ENCODE results near the gene NCLN.
"Not testable (repeated sequence)": the region's sequence is repeated elsewhere in the genome, so short reads cannot be mapped to it uniquely, and the experiment has no call there.

Gene NCLN

DNA sequence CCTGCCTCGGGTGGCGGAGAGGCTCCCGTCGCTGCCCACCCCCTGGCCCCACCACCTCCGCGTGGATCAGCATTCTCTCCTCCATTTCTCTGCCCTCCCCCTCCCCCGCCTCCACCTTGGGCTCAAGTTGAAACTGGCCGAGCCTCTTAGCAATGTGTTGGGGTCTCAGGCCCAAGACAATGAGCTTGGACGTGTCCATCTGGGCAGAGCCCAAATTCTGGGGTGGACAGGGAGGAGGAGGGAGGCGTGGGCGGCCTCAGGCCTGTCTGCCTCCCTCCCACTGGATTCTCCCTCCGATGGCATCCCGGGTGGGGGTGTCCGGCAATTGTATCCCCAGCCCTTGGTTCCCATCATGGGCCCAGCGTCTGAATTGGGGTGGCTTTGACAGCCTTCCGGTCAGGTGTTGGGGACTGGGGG is 40.0 kb downstream of the NCLN start:
- no peak for DNase-seq (ENCODE audit: low read depth)

DNA sequence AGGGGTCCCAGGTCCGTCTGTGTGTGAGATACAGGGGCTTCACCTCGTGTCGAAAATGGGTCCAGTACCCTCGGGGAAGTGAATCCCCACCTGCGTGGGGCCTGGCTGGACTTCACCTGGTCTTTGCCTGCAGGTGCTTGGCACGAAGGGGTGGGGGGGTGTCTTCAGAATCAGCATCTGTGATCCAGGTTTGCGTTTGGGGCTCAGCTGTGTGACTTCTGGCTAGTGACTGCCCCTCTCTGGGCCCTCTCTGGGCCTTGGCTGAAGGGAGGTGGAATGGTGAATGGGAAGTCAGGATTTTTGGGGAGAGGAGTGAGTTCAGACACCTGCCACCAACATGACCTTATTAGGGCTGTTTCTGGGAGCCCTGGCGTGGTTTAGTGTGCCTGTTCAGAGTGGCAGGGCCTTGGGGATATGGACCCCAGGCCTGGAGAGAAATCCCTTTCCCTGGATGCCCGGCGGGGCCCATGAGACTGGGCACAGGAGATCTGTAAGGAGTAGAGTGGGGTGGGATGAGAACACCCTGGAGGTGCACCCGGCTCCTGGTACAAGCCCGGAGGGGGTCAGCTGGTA is 41.4 kb downstream of the NCLN start:
- no peak for DNase-seq (ENCODE audit: low read depth)

DNA sequence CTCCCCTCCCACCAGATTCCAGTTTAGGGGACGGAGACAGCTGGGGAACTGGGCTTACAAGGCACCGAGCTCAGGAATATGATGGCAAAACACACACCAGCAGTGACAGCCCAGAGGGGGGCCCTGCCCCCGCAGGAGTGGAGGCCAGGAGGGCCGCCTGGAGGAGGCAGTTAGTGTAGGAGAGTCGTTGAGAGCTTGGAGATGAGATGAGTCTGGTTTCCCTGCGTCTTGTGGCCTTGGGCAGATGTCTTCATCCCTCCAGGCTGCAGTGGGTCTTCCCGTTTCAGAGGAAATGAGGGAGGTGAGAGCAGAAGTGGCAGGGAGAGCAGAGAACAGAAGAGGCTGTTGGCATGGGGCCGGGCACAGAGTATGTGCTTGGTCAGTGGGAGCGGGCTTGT is 43.6 kb downstream of the NCLN start:
- no peak for DNase-seq (ENCODE audit: low read depth)

DNA sequence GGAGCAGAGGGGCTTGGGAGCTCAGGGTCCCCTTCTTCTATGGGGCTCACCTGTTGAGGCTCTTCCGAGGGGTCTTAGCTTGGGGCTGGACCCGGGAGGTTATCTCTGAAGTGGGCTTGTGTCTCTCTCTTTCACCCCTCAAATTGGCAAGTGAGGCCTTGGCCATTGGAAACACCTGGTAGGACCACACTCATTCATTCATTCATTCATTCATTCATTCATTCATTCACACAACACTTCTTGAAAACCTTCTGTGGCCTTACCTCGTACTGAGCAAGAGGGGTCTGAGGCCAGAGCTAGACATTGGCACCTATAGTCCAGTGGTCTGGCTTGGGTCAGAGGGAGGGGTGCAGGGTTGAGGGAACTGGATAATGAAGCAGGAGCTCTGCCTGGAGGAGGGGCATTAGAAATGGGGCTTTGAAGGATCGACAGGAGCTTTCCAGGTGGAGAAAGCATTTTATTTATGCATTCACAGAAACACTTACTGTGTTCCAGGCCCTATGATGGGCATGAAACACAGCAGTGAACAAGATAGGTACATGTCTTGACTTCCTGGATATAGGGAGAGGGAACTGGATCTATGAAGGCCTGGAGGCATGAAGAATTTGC is 44.3 kb downstream of the NCLN start:
- no peak for DNase-seq (ENCODE audit: low read depth)

DNA sequence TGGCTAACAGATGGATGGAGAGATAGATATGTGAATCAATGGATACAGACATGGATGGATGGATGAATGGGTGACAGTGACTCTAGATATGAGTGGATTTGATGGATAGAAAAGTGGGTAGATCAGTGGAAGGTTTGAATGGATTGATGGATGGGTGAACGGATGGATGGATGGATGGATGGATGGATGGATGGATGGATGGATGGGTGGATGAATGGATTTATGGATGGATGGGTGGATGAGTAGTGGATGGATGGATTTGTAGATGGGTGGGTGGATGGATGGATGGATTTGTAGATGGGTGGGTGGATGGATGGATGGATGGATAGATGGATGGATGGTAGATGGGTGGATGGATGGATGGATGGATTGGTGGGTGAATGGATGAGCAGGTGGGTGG is 45.6 kb downstream of the NCLN start:
- no peak for DNase-seq (ENCODE audit: low read depth)

DNA sequence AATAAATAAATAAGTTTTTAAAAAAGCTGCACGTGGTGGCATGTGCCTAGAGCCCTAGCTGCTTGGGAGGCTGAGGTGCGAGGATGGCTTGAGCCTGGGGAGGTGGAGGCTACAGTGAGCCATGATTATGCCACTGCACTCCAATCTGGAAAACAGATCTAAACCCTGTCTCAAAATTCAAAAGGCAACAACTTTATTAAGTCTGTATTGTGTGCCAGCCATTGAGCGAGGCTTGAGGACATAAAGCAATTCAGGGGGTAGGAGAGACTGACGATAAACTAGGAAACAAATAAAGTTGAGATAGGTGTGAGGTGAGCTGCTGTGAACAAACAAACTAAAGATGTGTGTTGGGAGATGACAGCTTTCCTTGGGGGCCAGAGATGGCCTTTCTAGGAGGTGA is 47.4 kb downstream of the NCLN start:
- no peak for DNase-seq (ENCODE audit: low read depth)

DNA sequence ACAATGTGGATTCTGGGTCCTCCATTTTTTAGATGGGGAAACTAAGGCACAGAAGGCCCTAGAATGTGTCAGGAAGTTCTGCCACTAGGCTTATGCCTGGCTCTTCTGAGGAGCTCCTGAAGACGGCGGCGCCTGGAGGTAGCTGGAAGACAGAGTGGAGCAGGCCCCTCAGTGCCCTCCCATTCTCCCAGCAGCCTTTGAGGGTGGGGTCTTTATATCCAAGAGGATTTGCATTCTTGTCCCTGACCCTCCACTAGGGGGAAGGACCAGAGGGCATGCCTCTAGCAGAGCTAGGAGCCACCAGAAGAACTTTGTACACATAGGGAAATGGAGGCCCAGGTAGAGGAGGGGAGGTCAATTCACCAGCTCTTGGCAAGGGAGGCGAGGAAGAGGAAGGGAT is 48.1 kb downstream of the NCLN start:
- no peak for DNase-seq (ENCODE audit: low read depth)

DNA sequence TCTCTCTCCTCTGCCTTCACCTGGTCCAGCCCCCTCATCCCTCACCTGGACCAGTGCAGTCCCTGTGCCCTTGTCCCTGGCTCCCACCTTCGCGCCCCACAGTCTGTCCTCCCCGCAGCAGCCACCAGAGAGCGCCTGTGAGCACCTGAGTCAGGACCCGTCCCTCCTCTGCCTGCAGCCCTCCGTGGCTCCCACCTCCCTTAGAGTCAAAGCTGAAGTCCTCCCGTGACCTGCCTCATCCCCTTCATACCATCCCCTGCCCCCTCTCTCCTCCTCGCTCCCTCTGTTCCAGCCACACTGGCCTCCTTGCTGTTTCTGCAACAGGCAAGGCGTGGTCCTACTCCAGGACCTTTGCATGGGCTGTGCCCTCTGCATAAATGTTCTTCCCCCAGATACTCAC is 49.1 kb downstream of the NCLN start:
- DNase-seq (ENCODE audit: low read depth), result no peak

DNA sequence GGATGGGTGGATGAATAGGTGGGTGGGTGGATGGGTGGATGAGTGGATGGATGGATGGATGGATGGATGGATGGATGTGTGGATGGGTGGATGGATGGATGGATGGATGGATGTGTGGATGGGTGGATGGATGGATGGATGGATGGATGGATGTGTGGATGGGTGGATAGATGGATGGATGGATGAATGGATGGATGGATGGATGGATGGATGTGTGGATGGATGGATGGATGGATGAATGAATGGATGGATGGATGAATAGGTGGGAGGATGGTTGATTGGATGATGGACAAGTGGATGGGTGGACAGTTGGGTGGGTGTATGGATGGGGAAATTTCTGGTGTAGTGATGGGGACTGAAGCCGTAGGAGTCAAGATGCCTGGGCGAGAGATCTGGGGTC is 49.9 kb downstream of the NCLN start:
- DNase-seq (ENCODE audit: low read depth), result not testable (repeated sequence)

DNA sequence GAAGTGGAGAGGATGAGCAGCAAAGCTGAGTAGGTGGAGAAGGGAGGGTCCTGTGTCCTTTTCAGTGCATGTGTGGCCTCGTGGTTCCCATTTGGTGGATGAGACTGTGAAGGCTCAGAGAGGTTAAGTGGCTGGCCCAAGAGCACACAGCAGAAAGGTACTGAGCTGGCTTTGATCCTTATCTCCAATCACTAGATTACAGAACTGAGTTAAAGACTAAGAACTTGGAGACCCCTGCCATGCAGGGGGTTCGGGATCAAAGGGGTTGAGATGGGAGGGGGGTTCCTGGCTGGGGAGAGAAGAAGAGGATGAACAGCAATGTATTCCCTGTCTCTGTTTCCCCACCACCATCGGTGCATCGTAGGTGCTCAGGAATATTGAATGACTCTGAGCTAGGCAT is 50.5 kb downstream of the NCLN start:
- no peak for DNase-seq (ENCODE audit: low read depth)

DNA sequence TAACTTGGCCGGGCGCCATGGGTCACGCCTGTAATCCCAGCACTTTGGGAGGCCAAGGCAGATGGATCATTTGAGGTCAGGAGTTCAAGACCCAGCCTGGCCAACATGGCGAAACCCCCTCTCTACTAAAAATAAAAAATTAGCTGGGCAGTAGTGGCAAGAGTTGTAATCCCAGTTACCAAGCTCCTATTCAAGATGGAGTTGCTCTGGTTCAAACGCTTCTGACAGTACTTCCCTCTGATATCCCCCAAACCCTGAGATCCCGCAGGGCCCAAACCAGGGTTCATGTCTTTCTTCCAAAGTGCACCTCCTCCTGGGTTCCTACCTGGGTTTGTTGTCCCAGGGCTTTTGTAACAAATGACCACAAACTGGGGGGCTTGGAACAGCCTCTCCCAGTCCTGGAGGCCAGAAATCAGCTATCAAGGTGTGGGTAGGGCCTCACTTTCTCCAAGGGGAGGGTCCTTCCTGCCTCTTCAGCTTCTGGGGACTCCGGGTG is 52.4 kb downstream of the NCLN start:
- DNase-seq (ENCODE audit: low read depth), result no peak

DNA sequence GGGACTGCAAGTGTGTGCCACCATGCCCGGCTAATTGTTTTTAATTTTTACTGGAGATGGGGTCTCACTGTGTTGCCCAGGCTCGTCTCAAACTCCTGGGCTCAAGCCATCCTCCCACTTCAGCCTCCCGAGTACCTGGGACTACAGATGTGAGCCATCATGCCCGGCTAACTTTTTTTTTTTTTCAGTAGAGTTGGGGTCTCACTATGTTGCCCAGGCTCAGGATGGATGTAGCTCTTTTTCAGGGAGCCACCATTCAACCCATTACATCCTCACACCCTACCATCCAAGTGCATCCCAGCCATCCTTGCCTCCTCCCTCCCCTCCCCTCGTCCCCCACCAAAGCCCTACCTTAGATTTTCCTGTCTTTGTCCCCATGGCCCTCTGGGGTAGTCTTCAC is 53.6 kb downstream of the NCLN start:
- no peak for DNase-seq (ENCODE audit: low read depth)

DNA sequence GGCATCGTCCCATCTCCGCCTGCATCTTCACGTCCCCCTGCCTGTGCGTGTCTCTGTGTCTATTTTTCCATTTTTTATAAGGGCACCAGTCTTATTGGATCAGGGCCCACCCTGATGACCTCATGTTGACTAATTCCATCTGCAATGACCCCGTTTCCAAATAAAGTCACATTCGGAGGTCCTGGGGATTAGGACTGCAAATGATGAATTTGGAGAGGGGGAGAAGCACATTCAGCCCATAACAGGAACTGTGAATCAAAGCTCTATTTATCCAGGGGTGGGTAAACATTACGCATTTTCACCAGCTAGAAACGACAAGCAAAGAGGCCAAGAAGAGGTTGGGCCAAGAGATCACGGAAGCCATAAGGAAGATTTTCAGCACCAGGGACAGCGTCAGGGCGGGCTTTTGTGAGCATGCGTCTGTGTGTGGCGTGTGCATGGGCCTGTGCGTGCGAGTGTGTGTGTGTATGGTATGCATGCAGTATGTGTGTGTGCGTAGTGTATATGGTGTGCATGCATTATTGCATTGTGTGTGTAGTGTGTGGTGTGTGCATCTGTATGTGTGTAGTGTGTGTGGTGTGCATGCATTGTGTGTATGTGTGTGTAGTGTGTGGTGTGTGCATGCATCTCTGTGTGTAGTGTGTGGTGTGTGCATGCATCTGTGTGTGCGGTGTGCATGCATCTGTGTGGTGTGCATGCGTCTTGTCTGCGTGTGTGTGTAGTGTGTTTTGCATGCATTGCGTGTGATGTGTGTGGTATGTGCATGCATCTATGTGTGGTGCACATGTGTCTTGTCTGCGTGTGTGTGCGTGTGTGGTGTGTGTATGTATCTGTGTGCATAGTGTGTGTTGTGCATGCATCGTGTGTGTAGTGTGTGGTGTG is 58.3 kb downstream of the NCLN start:
- no peak for DNase-seq (ENCODE audit: low read depth)

DNA sequence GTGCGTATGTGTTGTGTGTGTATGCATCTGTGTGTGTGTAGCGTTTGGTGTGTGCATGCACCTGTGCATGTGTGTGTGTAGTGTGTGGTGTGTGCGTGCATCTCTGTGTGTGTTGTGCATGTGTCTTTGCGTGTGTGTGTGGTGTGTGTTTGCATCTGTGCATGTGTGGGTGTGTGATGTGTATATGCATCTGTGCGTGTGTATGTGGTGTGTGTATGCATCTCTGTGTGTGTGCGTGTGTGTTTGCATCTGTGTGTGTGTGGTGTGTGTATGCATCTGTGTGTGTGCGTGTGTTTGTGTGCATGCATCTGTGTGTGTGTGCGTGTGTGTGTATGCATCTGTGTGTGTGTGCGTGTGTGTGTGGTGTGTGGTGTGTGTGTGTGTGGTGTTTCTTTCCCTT is 59.3 kb downstream of the NCLN start:
- DNase-seq (ENCODE audit: low read depth), result no peak

DNA sequence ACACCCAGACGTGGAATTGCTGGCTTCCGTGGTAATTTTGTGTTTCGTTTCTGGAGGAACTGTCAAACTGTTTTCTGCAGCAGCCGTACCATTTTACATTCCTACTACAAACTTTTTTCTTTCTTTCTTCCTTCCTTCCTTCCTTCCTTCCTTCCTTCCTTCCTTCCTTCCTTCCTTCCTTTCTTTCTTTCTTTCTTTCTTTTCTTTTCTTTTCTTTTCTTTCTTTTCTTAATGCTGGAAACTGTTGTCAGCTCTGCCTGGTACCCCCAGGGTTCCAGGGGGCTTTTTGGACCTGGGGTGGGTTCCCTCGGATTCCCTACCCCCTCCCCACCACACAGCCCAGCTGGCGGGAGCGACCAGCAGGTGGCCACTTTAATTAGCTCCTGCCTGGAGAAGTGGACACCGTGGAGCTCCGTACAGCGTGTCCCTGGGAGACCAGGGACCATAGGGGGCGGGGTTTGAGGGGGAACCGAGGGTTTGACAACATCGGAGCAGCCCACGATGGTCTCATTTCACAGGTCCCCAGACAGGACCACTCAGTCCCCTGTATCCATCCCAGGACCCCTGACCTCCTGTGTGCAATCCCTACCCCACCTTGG is 63.1 kb downstream of the NCLN start:
- no peak for DNase-seq (ENCODE audit: low read depth)

DNA sequence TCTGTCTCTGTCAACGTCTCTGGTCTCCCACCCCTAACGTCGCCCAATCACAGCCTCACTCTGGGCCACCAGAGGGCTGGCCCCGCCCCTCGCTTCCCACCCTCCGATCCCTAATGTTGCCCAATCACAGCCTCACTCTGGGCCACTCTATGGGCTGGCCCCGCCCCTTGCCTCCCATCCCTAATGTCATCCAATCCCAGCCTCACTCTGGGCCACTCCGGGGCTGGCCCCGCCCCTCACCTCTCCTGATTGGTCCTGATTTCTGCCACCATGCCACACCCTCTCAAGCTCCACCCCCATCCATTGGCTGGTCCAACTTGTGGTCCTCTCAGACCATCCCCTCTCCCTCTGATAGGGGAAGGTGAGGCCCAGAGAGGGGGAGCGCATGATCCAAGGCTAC is 63.7 kb downstream of the NCLN start:
- no peak for DNase-seq (ENCODE audit: low read depth)

DNA sequence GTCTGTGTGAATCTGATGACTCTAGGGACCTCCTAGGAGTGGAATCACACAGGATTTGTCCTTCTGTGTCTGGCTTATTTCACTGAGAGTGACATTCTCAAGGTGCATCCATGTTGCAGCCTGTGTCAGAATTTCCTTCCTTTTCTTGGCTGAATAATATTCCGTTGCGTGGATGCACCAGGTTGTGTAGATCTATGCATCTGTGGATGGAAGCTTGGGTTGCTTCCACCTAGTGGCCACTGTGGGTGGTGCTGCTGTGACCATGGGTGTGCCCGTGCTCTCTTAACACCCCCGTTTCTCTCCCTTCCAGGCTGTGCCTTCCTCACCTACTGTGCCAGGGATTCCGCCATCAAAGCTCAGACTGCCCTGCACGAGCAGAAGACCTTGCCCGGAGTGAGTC is 64.9 kb downstream of the NCLN start:
- no peak for DNase-seq (ENCODE audit: low read depth)

DNA sequence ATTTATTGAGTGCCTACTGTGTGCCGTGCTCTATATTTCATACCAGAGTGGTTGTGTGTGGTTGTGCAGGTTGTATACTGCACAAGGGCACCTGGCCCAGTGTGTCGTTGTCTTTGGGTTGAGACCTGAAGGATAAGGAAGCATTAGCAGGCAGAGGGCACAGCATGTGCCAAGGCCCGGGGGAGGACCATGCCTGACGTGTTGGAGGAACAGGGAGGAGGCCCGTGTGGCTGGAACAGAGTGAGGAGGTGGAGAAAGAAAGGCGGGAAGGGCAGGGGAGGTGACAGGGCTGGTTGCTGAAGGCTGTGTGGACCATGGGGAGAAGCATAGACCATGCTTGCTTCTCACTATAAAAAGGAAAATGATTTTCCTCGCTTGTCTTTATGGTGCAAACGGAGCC is 65.5 kb downstream of the NCLN start:
- no peak for DNase-seq (ENCODE audit: low read depth)

DNA sequence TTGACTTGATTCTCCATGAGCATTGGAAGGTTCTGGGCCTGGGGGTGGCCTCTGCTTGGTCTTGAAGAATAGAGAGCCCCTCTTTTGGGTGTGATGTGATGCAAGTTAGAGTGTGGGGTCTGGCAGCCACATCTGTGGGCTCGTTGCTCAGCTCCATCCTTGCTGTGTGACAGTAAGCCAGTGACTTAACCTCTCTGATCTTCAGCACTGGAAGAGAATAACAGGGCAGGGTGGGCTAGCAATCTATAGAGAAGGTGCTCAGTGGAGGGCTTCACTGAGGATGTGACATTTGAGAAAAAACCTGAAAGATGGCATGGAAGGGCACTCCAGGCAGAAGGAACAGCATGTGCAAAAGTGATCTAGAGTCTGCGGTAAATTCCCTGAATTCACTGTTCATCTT is 66.9 kb downstream of the NCLN start:
- no peak for DNase-seq (ENCODE audit: low read depth)

DNA sequence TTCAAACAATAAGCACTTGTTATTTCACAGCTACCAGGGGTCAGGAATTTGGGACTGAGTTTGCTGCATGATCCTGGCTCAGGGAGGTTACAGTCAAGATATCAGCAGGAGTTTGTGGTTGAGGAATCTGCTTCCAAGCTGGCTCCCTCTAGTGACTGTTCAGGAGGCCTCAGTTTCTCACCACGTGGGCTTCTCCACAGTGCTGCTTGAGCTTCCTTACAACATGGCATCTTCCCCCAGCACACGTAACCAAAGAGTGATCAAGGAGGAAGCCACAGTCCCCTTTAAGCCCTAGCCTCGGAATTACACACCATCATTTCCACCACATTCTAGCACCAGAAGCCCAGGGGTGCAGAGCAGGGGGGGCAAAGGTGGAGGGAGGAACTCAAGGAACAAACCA is 67.5 kb downstream of the NCLN start:
- DNase-seq (ENCODE audit: low read depth), result no peak

DNA sequence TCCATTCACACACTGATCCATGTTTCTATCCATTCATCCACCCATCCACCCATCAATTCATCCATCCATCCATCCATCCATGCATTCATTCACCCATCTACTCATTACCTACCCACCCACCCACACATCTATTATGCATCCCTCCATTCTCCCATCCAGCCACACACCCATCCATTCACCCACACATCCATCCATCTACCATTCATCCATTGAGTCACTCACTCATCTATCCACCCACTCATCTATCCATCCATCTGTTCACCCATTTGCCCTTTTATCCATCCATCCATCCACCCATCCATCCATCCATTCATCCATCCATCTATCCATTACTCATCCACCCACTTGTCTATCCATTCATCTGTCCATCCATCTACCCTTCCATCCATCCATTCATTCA is 68.8 kb downstream of the NCLN start:
- no peak for DNase-seq (ENCODE audit: low read depth)

DNA sequence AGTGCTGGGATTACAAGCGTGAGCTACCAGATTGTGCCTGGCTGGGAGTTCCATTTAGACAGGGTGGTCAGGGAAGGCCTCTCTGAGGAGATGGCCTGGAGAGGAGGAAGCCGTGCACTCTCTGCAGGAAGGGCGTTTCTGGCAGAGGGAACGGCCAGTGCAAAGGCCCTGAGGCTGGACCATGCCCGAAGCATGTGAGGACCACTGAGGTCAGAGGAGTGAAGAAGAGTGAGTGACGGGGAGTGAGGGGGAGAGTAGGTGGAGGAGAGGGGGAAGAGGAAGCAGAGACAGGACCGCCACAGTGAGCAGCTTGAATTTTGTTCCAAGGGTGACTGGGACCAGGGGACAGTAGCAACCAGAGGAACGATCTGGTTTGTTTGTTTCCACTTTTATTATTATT is 71.3 kb downstream of the NCLN start:
- DNase-seq (ENCODE audit: low read depth), result no peak
